NAMALWA (cell line): Measurements from ENCODE around the gene ARHGEF25.
"Not testable (repeated sequence)": the region's sequence is repeated elsewhere in the genome, so short reads cannot be mapped to it uniquely, and the experiment has no call there.

Experiments
- DNase-seq: peaks from one replicate; pipeline ENCODE4 v3.0.0-alpha.2; 2015; ENCODE audit warnings: low spot score

The ARHGEF25 gene

DNA sequence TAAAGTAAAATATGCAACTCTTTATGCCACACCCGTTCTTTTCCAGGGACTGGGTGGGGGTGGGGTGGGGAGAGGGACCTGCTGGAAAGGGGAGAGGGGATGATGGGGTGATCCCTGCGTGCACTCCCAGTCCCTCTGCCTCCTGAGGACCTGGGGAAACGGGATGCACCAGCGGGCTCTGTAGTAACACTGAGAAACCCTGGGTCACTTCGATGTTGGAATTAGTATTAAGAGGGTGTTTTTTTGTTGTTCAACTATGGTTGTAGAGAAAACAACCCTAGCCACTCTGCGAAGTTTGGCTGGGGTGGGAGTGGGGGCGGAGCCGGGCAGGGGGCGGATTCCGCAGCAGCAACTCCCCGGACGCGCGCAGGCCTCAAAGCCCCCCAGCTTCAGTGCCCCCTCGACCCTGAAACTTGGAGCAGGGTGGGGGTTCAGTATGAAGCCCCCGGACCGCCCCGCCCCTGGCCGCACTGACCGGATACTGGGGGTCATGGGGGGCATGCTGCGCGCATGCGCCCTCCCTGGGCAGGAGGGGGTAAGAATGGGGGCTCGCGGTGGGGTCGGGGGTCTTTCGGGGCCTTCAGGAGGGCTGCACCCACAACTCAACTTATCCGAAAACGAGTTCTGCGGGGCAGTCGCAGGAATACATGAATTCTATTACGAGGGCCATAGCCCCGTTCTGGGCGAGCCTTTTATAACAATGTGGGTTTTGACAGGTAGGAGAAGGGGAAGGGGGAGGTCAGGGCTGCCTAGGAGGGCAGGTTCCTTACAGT is 1.3 kb upstream of the ARHGEF25 start:
- DNase-seq: no peak

- DNase-seq: no peak
These were observed 604 bp upstream of the ARHGEF25 start for GRCh38 chr12:57610554-57611107.

DNA sequence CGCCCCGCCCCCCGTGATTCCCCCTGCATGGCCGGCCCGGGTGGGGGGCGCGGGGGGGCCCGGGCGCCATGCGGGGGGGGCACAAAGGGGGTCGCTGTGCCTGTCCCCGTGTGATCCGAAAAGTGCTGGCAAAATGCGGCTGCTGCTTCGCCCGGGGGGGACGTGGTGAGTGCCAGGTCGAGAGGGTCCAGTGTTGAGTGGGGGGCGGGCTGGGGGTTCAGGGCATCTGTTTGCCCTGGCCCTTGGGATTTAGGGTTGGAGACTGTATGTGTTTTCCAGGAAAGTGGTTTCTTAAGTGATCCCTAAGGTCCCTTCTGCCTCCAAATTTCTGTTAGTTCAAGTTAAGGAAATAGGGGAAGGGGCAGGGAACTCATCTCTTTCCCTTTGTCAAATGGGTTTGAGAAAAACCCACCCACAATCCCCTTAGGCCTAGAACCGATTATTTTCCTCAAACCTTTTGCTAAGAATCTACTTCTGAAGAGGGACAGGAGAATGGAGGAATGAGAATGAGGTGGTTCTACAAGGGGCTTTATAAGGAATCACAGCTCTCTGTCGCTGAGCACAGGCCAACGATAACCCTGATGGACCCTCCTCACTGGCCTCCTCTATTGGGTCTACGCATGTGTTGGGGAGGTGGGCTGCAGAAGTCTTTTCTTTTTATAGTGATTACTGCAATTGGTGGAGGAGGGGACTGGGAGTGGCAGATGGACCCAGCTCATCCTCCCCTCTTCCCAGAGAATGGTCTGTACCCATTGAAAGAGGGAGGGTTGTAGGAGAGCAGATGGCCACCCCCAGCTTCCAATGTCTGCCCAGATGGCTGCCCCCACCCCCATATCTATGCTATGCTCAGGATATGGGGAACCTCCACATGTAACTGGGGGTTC is 834 bp downstream of the ARHGEF25 start:
- no peak for DNase-seq

DNA sequence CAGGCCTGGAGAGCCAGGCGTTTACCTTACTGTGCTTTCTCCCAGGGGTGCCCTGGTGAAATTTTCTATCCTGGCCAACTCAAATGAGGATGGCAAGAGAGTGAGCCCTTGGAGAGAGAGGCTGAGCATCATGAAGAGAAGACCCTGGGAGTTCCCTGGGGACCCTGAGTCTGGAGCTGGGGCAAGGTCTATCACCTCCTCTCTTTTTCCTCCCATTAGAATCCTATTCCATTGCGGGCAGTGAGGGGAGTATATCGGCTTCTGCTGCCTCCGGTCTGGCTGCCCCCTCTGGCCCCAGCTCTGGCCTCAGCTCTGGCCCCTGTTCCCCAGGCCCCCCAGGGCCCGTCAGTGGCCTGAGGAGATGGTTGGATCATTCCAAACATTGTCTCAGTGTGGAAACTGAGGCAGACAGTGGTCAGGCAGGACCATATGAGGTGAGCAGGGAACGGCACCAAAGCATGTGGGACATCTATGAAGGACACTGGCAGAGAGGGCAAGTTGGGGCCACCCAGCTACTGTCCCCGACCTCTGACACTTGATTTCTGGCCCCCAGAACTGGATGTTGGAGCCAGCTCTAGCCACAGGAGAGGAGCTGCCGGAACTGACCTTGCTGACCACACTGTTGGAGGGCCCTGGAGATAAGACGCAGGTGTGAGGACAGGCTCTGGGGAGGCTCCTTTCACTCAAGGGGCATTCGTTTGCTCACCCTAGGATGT is 1.6 kb downstream of the ARHGEF25 start:
- no peak for DNase-seq

DNA sequence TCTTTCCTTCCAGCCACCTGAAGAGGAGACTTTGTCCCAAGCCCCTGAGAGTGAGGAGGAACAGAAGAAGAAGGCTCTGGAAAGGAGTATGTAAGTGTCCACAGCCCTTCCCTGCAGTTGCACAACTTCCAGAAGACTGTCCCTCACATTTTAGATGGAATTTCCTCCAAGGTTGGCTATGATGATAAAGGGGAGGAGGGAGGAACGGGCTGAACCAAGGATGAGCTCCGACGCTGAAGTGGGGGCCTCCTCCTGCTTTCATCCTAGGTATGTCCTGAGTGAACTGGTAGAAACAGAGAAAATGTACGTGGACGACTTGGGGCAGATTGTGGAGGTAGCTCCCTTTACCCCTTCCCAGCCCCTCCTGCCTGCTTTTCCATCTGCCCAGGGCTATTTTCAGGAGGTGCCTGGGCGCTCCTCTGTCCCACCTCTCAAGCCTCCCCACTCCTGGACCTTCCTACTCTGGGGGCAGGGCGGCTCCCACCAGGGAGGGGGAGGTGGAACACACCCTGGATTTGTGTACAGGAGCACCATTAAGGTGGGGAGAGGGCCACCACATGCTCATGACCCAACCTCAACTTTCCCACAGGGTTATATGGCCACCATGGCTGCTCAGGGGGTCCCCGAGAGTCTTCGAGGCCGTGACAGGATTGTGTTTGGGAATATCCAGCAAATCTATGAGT is 2.3 kb downstream of the ARHGEF25 start:
- DNase-seq: no peak

DNA sequence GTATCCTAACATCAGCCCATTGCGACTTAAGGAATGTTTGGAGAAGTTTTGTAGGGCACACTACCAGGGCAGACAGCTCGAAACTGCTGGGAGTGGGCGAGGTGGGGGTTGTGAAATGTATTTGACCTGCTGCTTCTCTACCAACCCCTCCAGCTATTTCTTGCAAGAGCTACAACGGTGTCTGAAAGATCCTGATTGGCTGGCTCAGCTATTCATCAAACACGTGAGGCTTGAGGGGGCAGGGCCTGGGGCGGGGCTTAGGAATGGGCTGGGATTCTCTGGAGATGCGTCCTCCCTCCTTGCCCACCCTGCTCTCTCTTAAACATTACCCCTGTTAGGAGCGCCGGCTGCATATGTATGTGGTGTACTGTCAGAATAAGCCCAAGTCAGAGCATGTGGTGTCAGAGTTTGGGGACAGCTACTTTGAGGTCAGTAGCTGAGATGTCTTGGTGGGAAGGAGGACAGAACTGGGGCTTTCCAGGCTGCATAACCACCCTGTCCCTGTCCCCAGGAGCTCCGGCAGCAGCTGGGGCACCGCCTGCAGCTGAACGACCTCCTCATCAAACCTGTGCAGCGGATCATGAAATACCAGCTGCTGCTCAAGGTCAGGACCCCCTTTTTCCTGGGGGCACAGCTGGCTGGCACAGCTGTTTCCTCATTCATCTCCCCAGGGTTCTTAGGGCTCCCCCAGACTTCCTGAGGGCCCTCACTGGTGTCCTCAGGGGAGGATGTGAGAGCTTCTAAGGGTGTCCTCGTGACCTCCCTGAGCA is 3.1 kb downstream of the ARHGEF25 start:
- peak; percentile 85 for DNase-seq

- DNase-seq: no peak
These were observed 3.8 kb downstream of the ARHGEF25 start for GRCh38 chr12:57614948-57615500.

GRCh38 chr12:57615637-57616036 is 4.4 kb downstream of the ARHGEF25 start:
- DNase-seq: no peak

GRCh38 chr12:57616383-57617101 is 5.3 kb downstream of the ARHGEF25 start:
- no peak for DNase-seq

DNA sequence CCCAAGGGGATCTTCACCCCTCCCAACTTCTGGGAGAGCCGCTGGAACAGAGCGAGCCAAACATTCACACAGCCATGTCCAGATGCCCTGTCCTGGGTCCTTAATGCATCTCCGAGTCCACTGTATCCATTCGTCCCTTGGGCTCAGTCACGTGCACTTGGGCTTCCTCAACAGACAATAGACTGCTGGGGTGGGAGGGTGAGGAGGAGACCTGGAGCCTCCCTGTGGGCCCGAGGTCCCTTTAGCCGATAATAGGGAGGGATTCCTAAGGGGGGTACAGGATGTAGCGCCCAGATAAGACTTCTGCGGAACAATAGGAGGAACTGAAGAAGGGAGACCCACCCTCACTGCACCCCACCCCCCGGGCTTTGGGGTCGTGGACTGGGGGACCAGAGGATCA is 6.7 kb downstream of the ARHGEF25 start:
- no peak for DNase-seq

GRCh38 chr12:57618431-57618830 is 7.2 kb downstream of the ARHGEF25 start:
- not testable (repeated sequence) for DNase-seq

DNA sequence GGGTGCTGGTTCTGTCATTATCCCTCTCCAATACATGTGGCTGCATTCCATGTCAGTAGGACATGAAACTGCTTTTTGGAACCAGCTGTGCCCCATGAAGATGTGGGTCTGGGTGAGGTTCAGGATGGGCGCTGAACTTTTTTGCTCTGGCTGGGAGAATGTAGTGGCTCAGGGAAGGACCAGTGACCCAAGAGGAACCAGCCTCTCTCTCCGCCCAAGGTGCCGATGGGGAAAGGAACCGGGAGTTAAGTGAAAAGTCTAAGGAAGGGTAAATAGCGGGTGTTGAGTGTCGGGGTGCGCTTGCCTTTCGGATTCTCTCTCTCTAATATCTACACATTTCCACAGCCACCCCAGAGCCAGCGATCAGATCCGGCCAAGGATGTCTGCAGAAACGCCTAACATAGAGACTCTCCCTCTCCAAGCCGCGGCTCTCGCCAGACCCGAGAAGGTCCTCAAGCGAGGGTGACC is 7.8 kb downstream of the ARHGEF25 start:
- DNase-seq: no peak

DNA sequence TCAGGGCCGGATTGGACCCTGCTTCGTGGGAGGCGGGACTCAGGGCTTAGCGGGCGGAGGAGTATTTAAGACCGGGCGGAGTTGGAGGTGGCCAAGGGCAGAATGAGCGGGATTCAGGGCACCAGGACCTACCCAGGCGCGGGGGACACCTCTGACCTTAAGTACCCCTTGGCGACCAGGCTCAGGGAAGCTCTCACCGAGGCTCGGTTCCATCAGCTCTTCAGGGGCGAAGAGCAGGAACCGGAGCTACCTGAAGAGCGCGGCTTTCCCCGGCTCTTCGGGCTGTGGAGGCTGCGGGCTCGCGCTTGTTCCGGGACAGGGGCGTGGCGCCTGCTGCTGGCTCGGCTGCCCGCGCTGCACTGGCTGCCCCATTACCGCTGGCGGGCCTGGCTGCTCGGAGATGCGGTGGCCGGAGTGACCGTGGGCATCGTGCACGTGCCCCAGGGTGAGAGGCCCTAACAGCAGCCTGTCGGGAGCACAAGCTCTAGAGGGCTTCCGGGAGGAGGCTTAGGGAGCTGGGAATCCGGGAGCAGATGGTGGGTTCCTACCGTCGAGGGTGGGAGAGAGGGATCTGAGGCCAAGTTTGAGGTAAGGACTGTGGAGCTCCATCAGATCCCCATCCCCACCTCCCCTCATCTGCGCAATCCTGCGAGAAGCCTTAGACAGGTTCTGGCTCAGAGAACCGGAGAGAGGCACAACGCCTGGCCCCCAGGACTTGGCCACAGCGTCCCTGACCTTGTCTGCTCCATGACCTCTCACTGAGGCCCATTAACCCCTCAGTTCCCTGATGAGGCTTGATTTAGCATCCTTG is 8.4 kb downstream of the ARHGEF25 start:
- no peak for DNase-seq

- no peak for DNase-seq
These were observed 9.2 kb downstream of the ARHGEF25 start for GRCh38 chr12:57620245-57620935.

DNA sequence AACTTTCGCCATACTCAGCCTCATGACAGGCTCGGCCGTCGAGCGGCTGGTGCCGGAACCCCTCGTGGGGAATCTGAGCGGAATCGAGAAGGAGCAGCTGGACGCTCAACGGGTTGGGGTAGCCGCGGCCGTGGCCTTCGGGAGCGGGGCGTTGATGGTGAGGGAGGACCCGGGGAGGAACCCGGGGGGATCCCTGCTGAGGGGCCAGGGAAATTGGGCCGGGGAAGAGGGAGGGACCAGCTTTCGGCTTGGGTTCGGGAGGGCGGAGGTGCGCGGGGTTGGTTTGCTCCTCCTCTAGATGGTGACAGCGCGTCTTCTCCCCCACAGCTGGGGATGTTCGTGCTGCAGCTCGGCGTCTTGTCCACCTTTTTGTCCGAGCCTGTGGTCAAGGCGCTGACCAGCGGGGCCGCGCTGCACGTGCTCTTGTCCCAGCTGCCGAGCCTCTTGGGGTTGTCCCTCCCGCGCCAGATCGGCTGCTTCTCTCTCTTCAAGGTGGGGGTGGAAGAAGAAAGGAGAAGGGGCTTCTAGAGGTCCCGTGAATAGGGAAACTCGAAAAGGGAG is 9.8 kb downstream of the ARHGEF25 start:
- DNase-seq: no peak

DNA sequence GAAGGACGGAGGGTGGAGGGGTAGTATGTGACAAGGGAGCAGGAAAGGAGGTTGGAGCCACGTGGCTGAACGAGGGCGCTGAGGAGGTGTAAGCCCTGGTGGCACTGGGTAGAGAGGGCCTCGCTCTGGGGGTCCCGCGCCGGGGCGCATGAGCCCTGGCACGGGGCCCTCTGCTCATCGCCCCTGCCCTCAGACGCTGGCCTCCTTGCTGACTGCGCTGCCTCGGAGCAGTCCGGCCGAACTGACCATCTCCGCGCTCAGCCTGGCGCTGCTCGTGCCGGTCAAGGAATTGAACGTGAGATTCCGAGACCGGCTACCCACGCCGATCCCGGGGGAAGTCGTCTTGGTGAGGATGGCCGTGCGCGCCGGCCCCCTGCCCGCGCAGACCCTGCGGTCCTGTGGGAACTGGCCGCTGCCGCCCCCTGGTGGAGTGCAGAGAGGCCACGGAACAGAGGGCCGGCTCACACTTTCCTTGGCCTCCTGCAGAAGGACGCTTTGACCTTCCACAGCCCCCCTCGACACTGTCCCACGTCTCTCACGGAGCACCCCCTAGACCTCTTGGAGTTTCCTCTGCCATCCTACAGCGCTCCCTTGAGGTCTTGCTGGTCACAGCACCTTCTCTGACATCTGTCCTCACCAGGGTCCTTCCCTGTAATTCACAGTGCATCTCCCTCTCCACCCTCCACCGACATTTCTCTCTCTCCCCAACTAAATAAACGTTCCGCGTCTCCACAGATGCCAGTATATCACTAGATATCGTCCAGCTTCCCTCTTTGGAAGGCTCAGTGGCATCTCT is 10.5 kb downstream of the ARHGEF25 start:
- peak; percentile 46 for DNase-seq
